GM19438 (cell line): Measurements from ENCODE around the gene MSH3.

ENCODE experiments used
- ATAC-seq: cut with Tn5 transposase; IDR thresholded peaks from one replicate; pipeline ENCODE4 v1.9.1; 2021; ENCODE audit warnings: low read depth; ENCODE audit not compliant: unreplicated experiment

MSH3 gene

GRCh38 chr5:80654391-80655230, at the start of gene MSH3, which contains the start of gene DHFR:
TSS of gene MSH3 (plus strand) at chr5:80654652. CDS start at chr5:80654728, 76 bp downstream.
TSS of gene DHFR (minus strand) at chr5:80654983. CDS start at chr5:80654489, 494 bp downstream.
- ATAC-seq: peak; percentile 51

DNA sequence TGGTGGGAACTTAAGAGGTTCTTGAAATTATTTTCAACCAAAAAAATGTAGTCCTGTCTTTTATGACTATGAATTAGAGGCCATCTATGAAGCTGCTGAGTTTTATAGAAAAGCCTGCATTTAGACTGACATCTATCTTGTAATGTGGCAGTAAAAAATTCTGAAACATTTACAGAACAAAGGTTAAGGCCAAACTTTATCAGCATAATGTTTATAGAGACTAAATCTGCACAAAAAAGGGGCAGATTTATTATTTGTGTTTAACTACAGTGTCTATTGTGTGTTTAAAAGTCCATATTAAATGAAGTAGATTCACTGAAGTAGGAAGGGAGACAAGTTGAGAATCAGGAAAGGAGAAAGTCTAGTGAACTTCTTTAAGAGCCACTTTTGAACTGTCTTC, 47.1 kb upstream of the MSH3 start:
- no peak for ATAC-seq

- ATAC-seq: peak; percentile 88
Observed at GRCh38 chr5:80607832-80608231, 46.6 kb upstream of the MSH3 start.

GRCh38 chr5:80608731-80609130, 45.7 kb upstream of the MSH3 start:
- ATAC-seq: no peak

GRCh38 chr5:80609692-80610091, 44.8 kb upstream of the MSH3 start:
- ATAC-seq: no peak

- ATAC-seq: no peak
Observed at GRCh38 chr5:80615266-80615914, 39.1 kb upstream of the MSH3 start.

DNA sequence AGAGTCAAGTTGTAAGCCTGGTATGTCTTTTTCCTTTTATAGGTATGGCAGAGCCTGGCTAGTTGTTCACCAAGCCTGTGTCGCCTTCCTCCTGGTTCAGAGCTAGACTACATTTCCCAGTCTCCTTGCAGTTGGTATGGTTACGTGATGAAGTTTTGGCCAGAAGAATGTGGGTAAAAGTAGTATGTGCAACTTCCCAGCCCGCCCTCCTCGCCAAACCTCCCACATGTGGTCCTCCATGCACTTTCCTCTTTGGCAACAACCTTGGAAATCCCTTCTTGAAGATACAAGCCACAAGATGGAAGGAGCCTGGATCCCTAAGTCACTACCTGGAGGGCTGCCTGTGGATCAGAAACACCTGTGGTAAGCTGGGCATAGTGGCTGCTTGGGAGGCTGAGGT, 36.0 kb upstream of the MSH3 start:
- no peak for ATAC-seq

DNA sequence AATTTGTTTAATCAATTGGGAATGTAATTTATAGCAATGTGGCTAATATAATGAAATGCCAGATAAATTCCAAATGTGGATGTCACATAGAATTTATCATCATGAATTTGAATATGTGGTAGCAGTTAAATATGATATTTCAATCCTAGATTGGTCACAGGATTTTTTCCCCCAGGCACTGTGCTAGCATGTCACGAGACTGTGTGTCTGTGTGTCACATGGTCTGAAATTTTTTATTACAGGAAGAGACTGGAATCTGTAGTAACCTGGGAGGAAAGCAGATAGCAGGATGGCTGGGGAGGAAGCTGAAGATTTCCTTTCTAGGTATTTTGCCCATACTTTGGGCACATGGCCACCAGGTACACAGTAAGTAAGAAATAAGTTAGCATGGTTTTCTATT, 35.4 kb upstream of the MSH3 start:
- no peak for ATAC-seq

DNA sequence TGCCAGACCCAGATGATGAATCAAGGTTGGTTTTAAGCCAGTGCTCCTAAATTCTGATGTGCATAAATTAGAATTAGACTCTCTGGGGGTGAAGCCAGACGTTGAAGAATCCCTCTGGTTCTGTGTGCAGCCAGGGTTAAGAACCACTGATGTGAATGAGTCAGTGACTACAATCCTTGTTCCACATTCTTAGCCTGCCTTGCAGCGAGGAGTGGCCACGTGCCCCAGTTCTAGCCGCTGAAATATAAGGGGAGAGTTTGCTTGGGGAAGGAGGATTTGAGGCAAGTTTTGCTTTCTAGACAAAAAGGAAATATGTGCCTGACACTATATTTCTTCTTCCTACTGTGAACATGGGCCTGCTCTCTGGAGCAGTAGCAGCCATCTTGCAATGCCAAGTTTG, 34.2 kb upstream of the MSH3 start:
- ATAC-seq: no peak

DNA sequence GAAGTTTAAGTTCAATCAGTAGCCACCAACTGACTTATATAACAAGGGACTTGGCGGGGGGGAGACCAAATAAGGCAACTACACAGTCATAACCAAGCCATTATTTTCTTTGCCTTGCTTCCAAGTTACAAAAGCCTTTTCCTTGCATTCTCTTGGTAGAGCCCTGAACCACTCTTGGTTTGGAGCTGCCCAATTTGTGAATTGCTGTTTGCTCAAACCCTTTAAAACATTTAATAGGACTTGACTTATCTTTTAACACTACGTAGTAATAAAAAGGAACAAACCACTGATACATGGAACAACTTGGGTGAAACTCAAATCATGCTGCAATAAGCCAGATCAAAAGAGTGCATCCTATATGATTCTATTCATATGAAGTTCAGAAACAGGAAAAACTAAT, 31.7 kb upstream of the MSH3 start:
- ATAC-seq: no peak

DNA sequence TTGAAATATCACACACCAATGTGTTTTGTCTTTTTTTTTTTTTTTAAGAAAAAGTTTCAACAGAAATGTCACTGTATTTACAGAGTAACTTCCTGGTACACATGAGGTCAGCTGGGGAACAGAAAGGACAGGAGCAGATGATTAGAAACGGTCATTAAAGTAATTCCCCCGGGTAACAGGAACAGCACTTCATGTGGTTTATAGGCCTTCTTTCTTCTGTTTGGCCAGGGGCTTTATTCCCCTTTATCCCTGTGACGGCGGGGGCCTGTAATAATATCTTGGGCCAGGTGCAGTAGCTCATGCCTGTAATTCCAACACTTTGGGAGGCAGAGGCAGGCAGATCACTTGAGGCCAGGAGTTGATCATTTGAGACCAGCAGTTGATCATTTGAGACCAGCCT, 30.5 kb upstream of the MSH3 start:
- ATAC-seq: no peak

- ATAC-seq: no peak
Observed at GRCh38 chr5:80625230-80625629, 29.2 kb upstream of the MSH3 start.

GRCh38 chr5:80629281-80629680, 25.2 kb upstream of the MSH3 start:
- no peak for ATAC-seq

GRCh38 chr5:80631278-80632259, 22.9 kb upstream of the MSH3 start:
- ATAC-seq: no peak

- ATAC-seq: no peak
Observed at GRCh38 chr5:80632700-80633099, 21.8 kb upstream of the MSH3 start.

DNA sequence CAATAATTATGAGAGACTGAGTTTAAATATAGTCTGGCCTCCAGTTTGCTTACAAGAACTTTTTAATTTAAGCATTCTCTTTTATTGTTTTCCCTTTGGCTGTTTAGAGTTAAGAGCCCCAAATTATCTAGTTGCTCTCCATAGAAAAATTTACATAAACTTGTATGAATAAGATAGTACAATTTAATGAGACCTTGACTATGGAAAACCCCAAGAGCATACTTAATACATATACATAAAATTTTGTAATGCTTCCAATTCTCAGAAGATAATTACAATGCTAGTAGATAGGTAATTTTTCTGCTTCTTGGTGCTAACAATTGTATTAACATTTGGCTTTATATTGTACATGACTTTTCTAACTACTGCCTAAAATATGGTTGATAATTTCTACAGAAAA, 20.3 kb upstream of the MSH3 start:
- no peak for ATAC-seq

DNA sequence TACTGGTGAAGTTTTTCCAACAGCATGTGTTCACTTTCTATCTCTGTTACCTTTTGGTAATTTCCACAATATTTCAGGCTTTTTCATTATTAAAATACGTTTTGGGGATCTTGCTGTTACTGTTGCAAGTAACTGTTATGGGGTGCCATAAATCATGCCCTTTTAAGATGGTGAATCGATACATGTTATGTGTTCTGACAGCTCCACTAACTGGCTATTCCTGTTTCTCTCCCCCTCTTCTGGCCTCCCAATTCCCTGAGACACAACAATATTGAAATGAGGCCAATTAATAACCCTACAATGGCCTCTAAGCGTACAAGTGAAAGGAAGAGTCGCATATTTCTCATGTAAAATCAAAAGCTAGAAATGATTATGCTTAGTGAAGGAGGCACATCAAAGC, 13.1 kb upstream of the MSH3 start:
- no peak for ATAC-seq

DNA sequence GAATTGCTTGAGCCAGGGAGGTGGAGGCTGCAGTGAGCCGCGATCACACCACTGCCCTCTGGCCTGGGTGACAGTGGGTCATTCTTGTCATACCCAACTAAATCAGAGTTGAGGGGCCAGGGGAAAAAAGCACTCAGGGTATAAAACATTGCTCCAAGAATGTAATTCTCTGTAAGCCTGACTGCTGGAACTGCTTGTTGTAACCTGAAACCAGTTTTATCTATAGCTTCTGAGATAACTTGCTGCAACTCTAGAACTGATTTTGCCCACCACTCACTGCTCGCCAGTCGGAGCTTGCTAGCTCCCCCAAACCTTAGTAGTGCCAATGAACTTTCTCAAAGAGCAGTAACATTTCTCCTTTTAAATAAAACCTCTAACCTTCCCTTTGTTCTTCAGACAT, 9.6 kb upstream of the MSH3 start:
- ATAC-seq: no peak

DNA sequence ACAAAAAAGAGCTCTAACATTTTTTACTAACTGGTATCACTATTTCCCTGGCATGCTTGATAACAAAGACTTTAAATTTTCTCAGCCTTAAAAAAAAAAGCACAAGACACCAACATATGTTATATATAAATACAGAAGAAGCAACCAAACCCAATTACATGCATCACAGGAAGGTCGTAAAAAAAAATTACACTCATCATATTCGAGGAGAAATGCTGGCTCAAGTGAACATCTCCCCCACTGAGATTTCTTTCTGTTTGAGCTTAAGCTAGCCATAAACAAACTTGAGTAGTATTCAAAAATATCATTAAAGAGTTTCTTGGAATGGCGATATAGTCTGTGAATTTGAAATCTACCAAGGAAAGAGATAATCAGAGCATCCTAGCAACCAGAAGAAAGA, 7.5 kb upstream of the MSH3 start:
- no peak for ATAC-seq

DNA sequence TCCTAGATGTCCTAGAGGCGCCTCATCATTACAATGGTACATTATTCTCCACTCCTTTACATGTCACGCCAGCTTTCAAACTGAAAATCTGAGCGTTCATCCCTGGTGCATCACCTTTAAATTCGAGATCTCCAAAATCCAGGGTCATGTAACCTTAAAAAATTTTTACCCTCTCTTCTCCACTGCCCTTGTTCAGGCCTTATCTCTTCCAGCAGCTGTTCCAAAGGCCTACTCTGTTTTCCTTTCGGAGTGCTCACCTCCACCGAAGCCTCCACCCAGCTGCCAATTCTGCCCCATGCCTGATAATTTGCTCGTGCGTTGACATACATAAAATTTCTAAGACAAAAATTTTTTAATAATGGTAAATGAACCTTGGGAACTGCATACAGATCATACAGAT, 950 bp upstream of the MSH3 start:
- ATAC-seq: no peak

- ATAC-seq: peak; percentile 2
Observed at GRCh38 chr5:80654054-80654390, 430 bp upstream of the MSH3 start.
